ENCODE results near the gene CABCOCO1.

- TF ChIP-seq CTCF (IDR thresholded peaks at IDR 0.05) (no peak), POLR2A (IDR thresholded peaks at IDR 0.05) (no peak), POLR2AphosphoS5 (IDR thresholded peaks at IDR 0.05) (no peak), EP300 (IDR thresholded peaks at IDR 0.05) (no peak)
These were observed 92.1 kb downstream of the CABCOCO1 start for GRCh38 chr10:61754587-61755550.

Data from sigmoid colon (tissue), 4 donors.